KBM-7 (cell line): ENCODE results near the gene AFF3.
"Not testable (repeated sequence)": the region's sequence is repeated elsewhere in the genome, so short reads cannot be mapped to it uniquely, and the experiment has no call there.

Experiments
- DNase-seq: peaks from one replicate; pipeline ENCODE4 v3.0.0-alpha.2; 2015
- in situ Hi-C: fragments of 300-500 bp; cut with MboI; formaldehyde crosslinking; loops from 2 replicates; pipeline ENCODE4 v1.14.3; 2020; ENCODE audit warnings: low sequenced_read_pairs, low pct_unique_long_range_greater_than_20kb, mixed read lengths

Gene AFF3

DNA sequence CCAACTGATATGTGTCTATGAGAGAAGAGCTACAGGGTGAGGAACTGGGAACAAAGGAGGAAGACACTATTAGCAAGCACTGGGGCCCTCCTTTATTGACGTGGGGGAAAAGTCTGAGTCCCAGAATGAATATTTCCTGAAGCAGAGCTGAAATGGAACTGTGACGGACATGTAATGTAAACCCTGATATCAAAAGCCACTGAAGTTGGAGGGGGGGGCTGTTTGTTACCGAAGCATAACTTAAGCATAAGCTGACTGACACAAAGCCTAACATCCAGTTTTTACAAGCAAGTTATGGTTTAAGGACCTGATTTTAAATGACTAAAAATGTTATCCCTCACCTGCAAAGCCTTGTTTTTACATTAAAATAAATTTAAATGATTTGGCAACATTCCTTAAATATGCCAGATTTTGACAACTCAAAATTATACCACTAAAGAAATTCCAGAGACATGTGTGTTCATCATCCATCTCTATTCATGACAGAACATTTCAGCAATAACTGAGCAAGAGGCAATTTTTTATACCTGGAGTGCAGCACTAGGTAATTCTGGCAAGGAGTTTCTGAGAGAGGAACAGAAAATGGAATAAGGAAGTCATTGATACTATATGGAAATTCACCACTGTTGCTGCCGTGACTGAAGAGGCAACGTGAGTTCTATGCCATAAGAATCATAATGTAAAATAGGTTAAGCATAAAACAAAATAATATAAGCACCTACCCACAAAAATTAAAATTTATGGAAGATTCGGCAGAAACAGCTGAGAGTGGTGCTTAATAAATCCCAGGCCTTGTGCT, 186.0 kb downstream of the AFF3 start:
- DNase-seq, result no peak
- in situ Hi-C loops, result no loop called here

DNA sequence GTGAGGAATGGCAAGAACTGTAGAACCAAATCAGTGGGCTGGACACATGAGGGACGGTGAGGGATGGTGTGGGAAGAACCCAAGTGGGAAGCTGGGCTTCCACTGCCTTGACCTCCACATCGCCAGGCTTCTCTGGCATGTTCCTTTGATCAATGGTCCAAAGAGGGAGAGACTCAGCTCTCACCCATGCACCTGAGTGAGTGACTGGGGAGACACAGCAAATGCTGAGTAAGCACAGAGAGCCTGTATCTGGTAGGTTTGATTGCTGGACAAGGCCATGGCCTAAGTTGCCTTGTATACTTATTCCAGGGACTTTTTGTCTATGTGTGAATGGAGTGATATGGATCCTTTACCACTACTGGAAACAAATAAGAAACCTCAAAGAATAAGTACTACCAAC, 188.6 kb downstream of the AFF3 start:
- DNase-seq, result no peak
- in situ Hi-C loops, result no loop called here

GRCh38 chr2:99949963-99950362, 192.4 kb downstream of the AFF3 start:
- in situ Hi-C loops, result no loop called here
- DNase-seq, result no peak

GRCh38 chr2:99949530-99949929, 192.9 kb downstream of the AFF3 start:
- DNase-seq, result no peak
- in situ Hi-C loops, result no loop called here

DNA sequence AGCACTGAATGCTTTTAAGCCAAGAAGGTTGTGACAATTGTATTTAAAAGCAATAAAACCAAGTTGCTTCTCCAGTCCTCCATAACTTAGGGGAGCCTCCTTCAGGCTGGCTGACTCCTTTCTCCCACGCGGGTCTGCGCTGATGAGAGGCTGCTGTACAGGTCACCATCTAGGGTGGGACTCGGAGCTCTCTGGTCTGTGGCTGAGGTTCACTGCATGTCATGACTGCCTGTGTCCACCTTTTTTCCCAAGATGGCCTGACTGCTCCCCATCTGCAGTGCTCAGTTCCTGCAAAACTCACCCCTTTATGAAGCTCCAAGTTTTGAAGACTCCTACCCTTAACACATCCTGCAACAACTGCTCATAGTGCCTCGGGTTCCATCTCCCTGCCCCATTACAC, 194.4 kb downstream of the AFF3 start:
- in situ Hi-C loops, result no loop called here
- no peak for DNase-seq

GRCh38 chr2:99947366-99947765, 195.0 kb downstream of the AFF3 start:
- in situ Hi-C loops, DNase-seq: not testable (repeated sequence)

GRCh38 chr2:99944019-99944418, 198.4 kb downstream of the AFF3 start:
- in situ Hi-C loops, result no loop called here
- DNase-seq, result no peak

GRCh38 chr2:99942561-99943347, 199.6 kb downstream of the AFF3 start:
- in situ Hi-C loops, result no loop called here
- no peak for DNase-seq

DNA sequence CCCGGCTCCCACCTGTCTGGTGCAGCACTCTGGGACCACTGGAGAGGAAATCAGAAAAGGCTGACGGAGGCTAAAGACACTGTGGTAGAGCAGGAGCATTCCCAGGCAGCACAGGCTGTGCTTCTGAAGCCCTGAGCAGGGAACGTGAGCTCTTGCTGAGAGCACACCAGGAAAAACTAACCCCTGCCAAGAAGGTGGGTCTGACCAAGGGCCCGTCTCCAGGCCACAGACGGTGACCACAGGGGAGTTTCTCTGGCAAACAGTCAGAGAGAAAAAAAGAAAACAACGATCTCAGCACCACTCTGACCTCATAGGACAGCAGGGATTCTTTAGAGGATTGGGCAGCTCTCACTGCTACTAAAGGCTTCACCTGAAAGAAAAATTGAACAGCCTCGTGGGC, 201.4 kb downstream of the AFF3 start:
- DNase-seq, result no peak
- in situ Hi-C loops, result no loop called here

- DNase-seq, result no peak
- in situ Hi-C loops, result no loop called here
Observed at GRCh38 chr2:99939135-99939534, 203.3 kb downstream of the AFF3 start.

DNA sequence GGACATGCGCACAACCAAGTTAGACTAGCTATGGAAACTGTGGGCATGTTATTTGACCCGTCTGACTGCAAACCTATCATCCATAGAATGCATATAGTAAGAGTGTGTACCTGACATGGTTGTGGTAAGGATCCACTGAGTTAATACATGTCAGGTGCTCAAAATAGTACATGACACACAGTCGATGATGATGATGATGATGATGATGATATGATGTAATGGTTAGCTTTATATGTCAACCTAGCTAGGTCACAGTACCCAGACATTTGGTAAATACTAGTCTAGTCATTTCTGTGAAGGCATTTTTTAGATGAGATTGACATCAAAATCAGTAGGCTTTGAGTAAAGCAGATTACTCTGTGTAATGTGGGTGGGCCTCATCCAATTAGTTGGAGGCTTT, 204.1 kb downstream of the AFF3 start:
- no peak for DNase-seq
- in situ Hi-C loops, result no loop called here

- DNase-seq, result no peak
- in situ Hi-C loops, result no loop called here
Observed at GRCh38 chr2:99936065-99936464, 206.3 kb downstream of the AFF3 start.

GRCh38 chr2:99935662-99936061, 206.7 kb downstream of the AFF3 start:
- DNase-seq, result no peak
- in situ Hi-C loops, result no loop called here

- in situ Hi-C loops, result no loop called here
- DNase-seq, result no peak
Observed at GRCh38 chr2:99933894-99934650, 208.3 kb downstream of the AFF3 start.

DNA sequence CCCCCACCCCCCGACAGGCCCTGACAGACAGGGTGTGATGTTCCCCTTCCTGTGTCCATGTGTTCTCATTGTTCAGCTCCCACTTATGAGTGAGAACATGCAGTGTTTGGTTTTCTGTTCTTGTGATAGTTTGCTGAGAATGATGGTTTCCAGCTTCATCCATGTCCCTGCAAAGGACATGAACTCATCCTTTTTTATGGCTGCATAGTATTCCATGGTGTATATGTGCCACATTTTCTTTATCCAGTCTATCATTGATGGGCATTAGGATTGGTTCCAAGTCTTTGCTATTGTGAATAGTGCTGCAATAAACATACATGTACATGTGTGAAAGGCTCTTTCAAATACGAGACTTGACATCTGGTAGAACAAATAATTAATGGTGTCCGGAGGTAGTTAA, 208.9 kb downstream of the AFF3 start:
- in situ Hi-C loops, DNase-seq: not testable (repeated sequence)

- in situ Hi-C loops, result no loop called here
Observed at GRCh38 chr2:99928470-99929053, 213.8 kb downstream of the AFF3 start.

DNA sequence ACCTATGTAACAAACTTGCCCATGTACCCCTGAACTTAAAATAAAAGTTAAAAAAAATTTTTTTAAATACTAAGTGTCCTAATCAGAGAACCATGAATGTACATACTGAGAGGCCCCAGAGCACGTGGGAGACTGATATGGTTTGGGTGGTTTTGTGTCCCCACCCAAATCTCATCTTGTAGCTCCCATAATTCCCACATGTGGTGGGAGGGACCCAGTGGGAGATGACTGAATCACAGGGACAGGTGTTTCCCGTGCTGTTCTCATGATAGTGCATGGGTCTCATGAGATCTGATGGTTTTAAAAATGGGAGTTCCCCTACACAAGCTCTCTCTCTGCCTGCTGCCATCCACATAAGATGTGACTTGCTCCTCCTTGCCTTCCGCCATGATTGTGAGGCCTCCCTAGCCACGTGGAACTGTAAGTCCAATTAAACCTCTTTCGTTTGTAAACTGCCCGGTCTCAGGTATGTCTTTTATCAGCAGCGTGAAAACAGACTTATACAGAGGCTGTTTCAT, 214.6 kb downstream of the AFF3 start:
- in situ Hi-C loops, DNase-seq: not testable (repeated sequence)

More at GRCh38 chr2:99928470-99929053, 213.8 kb downstream of the AFF3 start:
- no peak for DNase-seq

DNA sequence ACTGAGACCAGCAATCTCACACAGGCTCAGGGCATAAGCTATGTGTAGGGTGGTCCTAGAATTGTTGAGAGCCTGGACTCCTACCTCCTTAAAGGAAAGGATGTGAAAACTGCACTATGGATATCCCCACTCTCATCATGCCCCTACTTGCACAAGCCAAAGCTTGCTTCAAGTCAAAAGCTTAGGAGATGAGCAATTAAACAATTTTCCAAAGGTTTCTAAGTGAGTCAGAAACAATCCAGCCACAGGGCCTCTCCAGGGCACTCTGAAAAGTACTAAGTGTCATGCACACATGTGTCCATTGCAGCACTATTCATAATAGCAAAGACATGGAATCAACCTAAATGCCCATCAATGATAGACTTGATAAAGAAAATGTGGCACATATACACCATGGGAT, 215.4 kb downstream of the AFF3 start:
- DNase-seq, result no peak
- in situ Hi-C loops, result no loop called here

DNA sequence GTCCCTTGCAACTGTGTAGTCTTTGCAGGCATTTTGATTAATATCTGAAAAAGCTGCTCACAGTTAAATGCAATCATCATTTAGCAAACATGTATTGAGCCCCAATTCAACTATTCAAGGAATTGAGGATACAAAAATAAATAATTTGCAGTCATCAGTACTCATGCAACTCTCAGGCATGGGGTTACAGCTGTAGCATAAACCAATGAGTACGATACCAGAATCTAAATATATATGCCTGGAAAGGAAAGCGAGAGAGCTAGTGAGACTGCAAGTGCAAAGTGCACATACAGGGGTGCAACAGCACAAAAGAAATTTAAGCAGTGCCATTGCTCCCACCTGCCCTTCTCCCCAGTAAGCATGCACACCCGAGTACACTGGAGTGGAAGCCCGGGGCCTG, 216.4 kb downstream of the AFF3 start:
- in situ Hi-C loops, result no loop called here

More for the DNA sequence above, 216.4 kb downstream of the AFF3 start:
- DNase-seq, result no peak
